Hippocampal formation (tissue), 2 donors: ENCODE results near the gene OR8S1.

Experiments
- DNase-seq, 2 donors: peaks; one replicate each; lab custom pipeline; 2025; lab: John Stamatoyannopoulos, UW

Gene OR8S1

GRCh38 chr12:48556631-48557030 lies 31.2 kb downstream of the OR8S1 start:
- DNase-seq: no peak

GRCh38 chr12:48557919-48558318 lies 32.5 kb downstream of the OR8S1 start:
- no peak for DNase-seq

GRCh38 chr12:48567731-48568130 lies 42.3 kb downstream of the OR8S1 start:
- no peak for DNase-seq

- DNase-seq: no peak
Observed at GRCh38 chr12:48569946-48570345, 44.5 kb downstream of the OR8S1 start, which contains the start of gene LALBA. LALBA (minus strand) TSS chr12:48570046; CDS start chr12:48570020, 26 bp downstream.

- DNase-seq: peak in 1 of 2 donors; percentile 9
Observed at GRCh38 chr12:48572326-48572725, 46.9 kb downstream of the OR8S1 start.
